IMR-90 (cell line): Measurements from ENCODE around the gene ARHGAP35.

ENCODE experiments used
- CTCF ChIP-seq: conservative IDR thresholded peaks from 2 replicates; pipeline ENCODE4 v1.5.1; 2012; ENCODE audit warnings: mild to moderate bottlenecking, low read depth, low read length, improper control_type of control experiment
- RFX5 ChIP-seq: IDR thresholded peaks from 2 replicates; pipeline ENCODE4 v1.8.0; 2012; ENCODE audit warnings: low read depth, mild to moderate bottlenecking, low read length, moderate library complexity
- SMC3 ChIP-seq: fragments of 150-350 bp; IDR thresholded peaks from 2 replicates; pipeline ENCODE4 v1.6.1; 2016; ENCODE audit warnings: low read depth, mild to moderate bottlenecking, antibody characterized with exemption, low read length, moderate library complexity

DNA sequence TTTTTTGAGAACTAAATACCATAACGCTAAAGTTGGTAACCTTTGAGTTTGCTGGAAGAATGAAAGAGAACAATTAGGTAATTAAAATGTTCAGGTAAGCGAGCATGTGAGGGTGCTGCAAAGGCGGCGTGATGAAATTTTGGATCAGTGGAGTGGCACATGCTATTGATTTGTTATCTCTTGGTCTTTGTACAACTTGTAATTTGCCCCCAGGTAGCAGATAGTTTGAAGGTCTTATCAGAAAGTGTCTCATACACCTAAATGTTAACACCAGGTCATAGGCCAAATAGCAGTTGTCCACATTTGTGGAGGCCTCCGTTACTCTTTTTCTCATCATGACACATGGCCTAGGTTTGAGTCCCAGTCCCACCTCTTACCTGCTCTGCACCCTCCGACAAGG, 14.9 kb downstream of the ARHGAP35 start:
- TF ChIP-seq CTCF: no peak
- TF ChIP-seq SMC3: no peak
- no peak for TF ChIP-seq RFX5
